Tibial nerve (tissue), 4 donors: ENCODE data around the gene THOC6.

ENCODE experiments used
- EP300 ChIP-seq, 2 donors: sonication (generic); formaldehyde crosslinking; IDR thresholded peaks; one replicate each; pipeline ENCODE4 v1.6.1; 2017; ENCODE audit warnings: antibody characterized with exemption in 2 of 2, mild to moderate bottlenecking in 1 of 2
- POLR2A ChIP-seq, 2 donors: fragments of 450-650 bp; IDR thresholded peaks; one replicate each; pipeline ENCODE4 v1.6.1; 2017; ENCODE audit warnings: antibody characterized with exemption in 2 of 2, mild to moderate bottlenecking in 2 of 2, moderate library complexity in 2 of 2
- TF ChIP-seq, protein P1 (sequence below), 5 experiments: fragments of 200-600 bp in 3 of 5; fragments of 450-650 bp in 2 of 5; sonication (generic) in 3 of 5; IDR thresholded peaks; one replicate each; pipeline ENCODE4 v1.5.1; 2016 to 2019; ENCODE audit warnings: antibody characterized with exemption in 5 of 5, mild to moderate bottlenecking in 3 of 5, moderate library complexity in 2 of 5

DNA sequence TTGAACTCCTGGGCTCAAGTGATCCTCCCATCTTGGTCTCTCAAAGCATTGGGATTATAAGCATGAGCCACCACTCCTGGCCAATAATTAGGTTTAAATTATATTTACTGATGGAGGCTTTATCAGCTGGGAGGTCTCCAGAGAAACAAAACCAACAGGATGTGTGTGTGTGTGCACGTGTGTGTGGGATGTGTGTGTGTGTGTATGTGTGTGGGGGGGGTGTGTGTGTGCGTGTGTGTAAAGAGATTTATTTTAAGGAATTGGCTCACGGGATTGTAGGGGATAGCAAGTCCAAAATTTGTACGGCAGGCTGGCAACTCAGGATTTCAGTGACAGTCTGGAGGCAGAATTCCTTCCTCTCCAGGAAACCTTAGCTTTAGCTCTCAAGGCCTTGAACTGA lies 27.2 kb downstream of the THOC6 start:
- TF ChIP-seq, protein P1, sequence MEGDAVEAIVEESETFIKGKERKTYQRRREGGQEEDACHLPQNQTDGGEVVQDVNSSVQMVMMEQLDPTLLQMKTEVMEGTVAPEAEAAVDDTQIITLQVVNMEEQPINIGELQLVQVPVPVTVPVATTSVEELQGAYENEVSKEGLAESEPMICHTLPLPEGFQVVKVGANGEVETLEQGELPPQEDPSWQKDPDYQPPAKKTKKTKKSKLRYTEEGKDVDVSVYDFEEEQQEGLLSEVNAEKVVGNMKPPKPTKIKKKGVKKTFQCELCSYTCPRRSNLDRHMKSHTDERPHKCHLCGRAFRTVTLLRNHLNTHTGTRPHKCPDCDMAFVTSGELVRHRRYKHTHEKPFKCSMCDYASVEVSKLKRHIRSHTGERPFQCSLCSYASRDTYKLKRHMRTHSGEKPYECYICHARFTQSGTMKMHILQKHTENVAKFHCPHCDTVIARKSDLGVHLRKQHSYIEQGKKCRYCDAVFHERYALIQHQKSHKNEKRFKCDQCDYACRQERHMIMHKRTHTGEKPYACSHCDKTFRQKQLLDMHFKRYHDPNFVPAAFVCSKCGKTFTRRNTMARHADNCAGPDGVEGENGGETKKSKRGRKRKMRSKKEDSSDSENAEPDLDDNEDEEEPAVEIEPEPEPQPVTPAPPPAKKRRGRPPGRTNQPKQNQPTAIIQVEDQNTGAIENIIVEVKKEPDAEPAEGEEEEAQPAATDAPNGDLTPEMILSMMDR (IDR thresholded peaks at IDR 0.05): no peak
- TF ChIP-seq POLR2A (IDR thresholded peaks at IDR 0.05): no peak
- no peak for TF ChIP-seq EP300 (IDR thresholded peaks at IDR 0.05)
